ENCODE results near the gene LENG8. TPM values are rescaled to one million over a fixed set of nuclear protein-coding genes. Genes with fewer than 3 reads are reported as not detected.
"Not testable (repeated sequence)": the region's sequence is repeated elsewhere in the genome, so short reads cannot be mapped to it uniquely, and the experiment has no call there.

The LENG8 gene

GRCh38 chr19:54498451-54498772, 49.4 kb downstream of the LENG8 start:
- not testable (repeated sequence) for H3K9ac ChIP-seq (ENCODE audit: low read depth, low read length); H3K4me3 ChIP-seq (ENCODE audit: low read length); H3K4me2 ChIP-seq (ENCODE audit: low read length); H3K9me3 ChIP-seq (replicated peaks; ENCODE audit: low read length); H3K4me1 ChIP-seq (ENCODE audit: control insufficient read depth, insufficient read depth, low read length); H3K36me3 ChIP-seq (ENCODE audit: insufficient read depth, low read length); H3K27me3 ChIP-seq (ENCODE audit: control insufficient read depth, insufficient read depth, low read length)

GRCh38 chr19:54502518-54503048, 53.6 kb downstream of the LENG8 start, which contains the start of gene LAIR2:
Gene LAIR2, plus strand, starts transcription at chr19:54502831. Its CDS starts 88 bp downstream, at chr19:54502919.
- H3K4me1 ChIP-seq (ENCODE audit: control insufficient read depth, insufficient read depth, low read length) = no peaks in the 10 kb centered on the region
- peaks cover 11% of the 10 kb centered on the region for H3K9me3 ChIP-seq (replicated peaks; ENCODE audit: low read length)
- no peak within 1 kb of the TSS for H3K4me2 ChIP-seq (ENCODE audit: low read length)
- H3K9ac ChIP-seq (ENCODE audit: low read depth, low read length) = no peak within 1 kb of the TSS
- H3K36me3 ChIP-seq (ENCODE audit: insufficient read depth, low read length) = no peaks in the 10 kb centered on the region
- H3K4me3 ChIP-seq (ENCODE audit: low read length) = no peak within 1 kb of the TSS
- no peaks in the 10 kb centered on the region for H3K27me3 ChIP-seq (ENCODE audit: control insufficient read depth, insufficient read depth, low read length)

- not testable (repeated sequence) for H3K4me1 ChIP-seq (ENCODE audit: control insufficient read depth, insufficient read depth, low read length); H3K27me3 ChIP-seq (ENCODE audit: control insufficient read depth, insufficient read depth, low read length); H3K4me2 ChIP-seq (ENCODE audit: low read length)
These were observed 56.5 kb downstream of the LENG8 start for GRCh38 chr19:54505542-54505941.

GRCh38 chr19:54506079-54506478, 57.1 kb downstream of the LENG8 start:
- no peaks in the 10 kb centered on the region for H3K36me3 ChIP-seq (ENCODE audit: insufficient read depth, low read length)
- no peak overlapping the region for H3K4me3 ChIP-seq (ENCODE audit: low read length)
- peaks cover 6% of the 10 kb centered on the region for H3K9me3 ChIP-seq (replicated peaks; ENCODE audit: low read length)
- no peaks in the 10 kb centered on the region for H3K27me3 ChIP-seq (ENCODE audit: control insufficient read depth, insufficient read depth, low read length)
- no peaks in the 10 kb centered on the region for H3K4me1 ChIP-seq (ENCODE audit: control insufficient read depth, insufficient read depth, low read length)
- H3K9ac ChIP-seq (ENCODE audit: low read depth, low read length) = no peak overlapping the region
- H3K4me2 ChIP-seq (ENCODE audit: low read length) = no peak overlapping the region

More at GRCh38 chr19:54505542-54505941, 56.5 kb downstream of the LENG8 start:
- not testable (repeated sequence) for H3K9me3 ChIP-seq (replicated peaks; ENCODE audit: low read length); H3K4me3 ChIP-seq (ENCODE audit: low read length); H3K36me3 ChIP-seq (ENCODE audit: insufficient read depth, low read length); H3K9ac ChIP-seq (ENCODE audit: low read depth, low read length)

GRCh38 chr19:54507038-54507717, 58.2 kb downstream of the LENG8 start:
- H3K4me3 ChIP-seq (ENCODE audit: low read length); H3K4me2 ChIP-seq (ENCODE audit: low read length); H3K36me3 ChIP-seq (ENCODE audit: insufficient read depth, low read length); H3K4me1 ChIP-seq (ENCODE audit: control insufficient read depth, insufficient read depth, low read length); H3K27me3 ChIP-seq (ENCODE audit: control insufficient read depth, insufficient read depth, low read length); H3K9me3 ChIP-seq (replicated peaks; ENCODE audit: low read length); H3K9ac ChIP-seq (ENCODE audit: low read depth, low read length): not testable (repeated sequence)

- no peaks in the 10 kb centered on the region for H3K4me1 ChIP-seq (ENCODE audit: control insufficient read depth, insufficient read depth, low read length)
- peaks cover 6% of the 10 kb centered on the region for H3K9me3 ChIP-seq (replicated peaks; ENCODE audit: low read length)
- H3K4me3 ChIP-seq (ENCODE audit: low read length) = no peak overlapping the region
- no peaks in the 10 kb centered on the region for H3K27me3 ChIP-seq (ENCODE audit: control insufficient read depth, insufficient read depth, low read length)
- no peak overlapping the region for H3K4me2 ChIP-seq (ENCODE audit: low read length)
- H3K36me3 ChIP-seq (ENCODE audit: insufficient read depth, low read length) = no peaks in the 10 kb centered on the region
- no peak overlapping the region for H3K9ac ChIP-seq (ENCODE audit: low read depth, low read length)
These were observed 58.8 kb downstream of the LENG8 start for GRCh38 chr19:54507824-54508223.

GRCh38 chr19:54508487-54508886, 59.5 kb downstream of the LENG8 start:
- H3K4me1 ChIP-seq (ENCODE audit: control insufficient read depth, insufficient read depth, low read length); H3K4me3 ChIP-seq (ENCODE audit: low read length); H3K9me3 ChIP-seq (replicated peaks; ENCODE audit: low read length); H3K27me3 ChIP-seq (ENCODE audit: control insufficient read depth, insufficient read depth, low read length); H3K9ac ChIP-seq (ENCODE audit: low read depth, low read length); H3K4me2 ChIP-seq (ENCODE audit: low read length); H3K36me3 ChIP-seq (ENCODE audit: insufficient read depth, low read length): not testable (repeated sequence)

GRCh38 chr19:54509200-54509940, 60.4 kb downstream of the LENG8 start:
- not testable (repeated sequence) for H3K4me3 ChIP-seq (ENCODE audit: low read length); H3K4me2 ChIP-seq (ENCODE audit: low read length); H3K27me3 ChIP-seq (ENCODE audit: control insufficient read depth, insufficient read depth, low read length); H3K36me3 ChIP-seq (ENCODE audit: insufficient read depth, low read length); H3K4me1 ChIP-seq (ENCODE audit: control insufficient read depth, insufficient read depth, low read length); H3K9me3 ChIP-seq (replicated peaks; ENCODE audit: low read length); H3K9ac ChIP-seq (ENCODE audit: low read depth, low read length)

Small RNA genes within 50 kb of the gene (small RNA-seq; reads per million reads assigned to genes)
- not detected for gene AC245884.3

Measured in skeletal muscle satellite cell (primary cell).